ENCODE measurements around the gene TRAPPC12. TPM values are rescaled to one million over a fixed set of nuclear protein-coding genes. Genes with fewer than 3 reads are reported as not detected.

TRAPPC12 gene
- polyA plus RNA-seq, 3 donors, result 41.2 to 48.3 (median 45.2) TPM

Other genes starting within 250 kb of the TRAPPC12 start
- gene EIPR1, start 1.9 kb upstream of the TRAPPC12 start, polyA plus RNA-seq, result 10 to 100 TPM; 10.1 to 13.2 (median 10.3) TPM
- 100 to 1,000 TPM in 1 of 3 donors, 10 to 100 TPM in 2; 31.1 to 109 (median 61.1) TPM for gene ADI1, start 139.8 kb downstream of the TRAPPC12 start, polyA plus RNA-seq
- gene RNASEH1, start 178.6 kb downstream of the TRAPPC12 start, polyA plus RNA-seq, result 10 to 100 TPM in 2 of 3 donors, 1 to 10 TPM in 1; 8.2 to 19.1 (median 16.7) TPM
- 1,000 to 10,000 TPM; 1,415 to 2,950 (median 1,968) TPM for gene RPS7, start 195.6 kb downstream of the TRAPPC12 start, polyA plus RNA-seq
- 10 to 100 TPM in 1 of 3 donors, 1 to 10 TPM in 2; 7.9 to 19.6 (median 9.6) TPM for gene COLEC11, start 215.4 kb downstream of the TRAPPC12 start, polyA plus RNA-seq

Data from adipose tissue (tissue), 3 donors.